ENCODE data around the gene FAM186B.

FAM186B gene

GRCh38 chr12:49604856-49605255, 583 bp downstream of the FAM186B start:
- no peak for FAIRE-seq

- FAIRE-seq = no peak
Observed at GRCh38 chr12:49603721-49604120, 1.7 kb downstream of the FAM186B start.

GRCh38 chr12:49599961-49600360, 5.5 kb downstream of the FAM186B start:
- no peak for FAIRE-seq

DNA sequence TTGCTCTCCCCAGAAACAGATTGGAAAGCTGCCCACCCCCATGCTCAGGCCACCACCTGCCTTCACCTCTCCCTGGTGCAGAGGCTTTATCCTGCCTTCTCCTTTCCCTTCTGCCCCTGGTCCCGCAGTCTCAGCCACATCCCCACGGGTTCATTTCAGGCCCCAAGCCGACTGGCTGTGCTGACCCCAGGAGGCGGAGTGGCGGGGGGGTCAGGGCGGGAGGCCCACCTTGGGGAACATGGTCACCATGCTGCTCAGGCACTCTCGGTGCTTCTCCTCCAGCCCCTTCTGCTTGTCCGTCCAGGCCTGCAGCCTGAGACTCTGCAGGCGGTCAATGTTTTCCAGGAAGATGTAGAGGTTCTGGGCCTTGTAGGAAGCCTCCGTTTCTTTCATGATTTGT, 6.9 kb downstream of the FAM186B start:
- no peak for FAIRE-seq

DNA sequence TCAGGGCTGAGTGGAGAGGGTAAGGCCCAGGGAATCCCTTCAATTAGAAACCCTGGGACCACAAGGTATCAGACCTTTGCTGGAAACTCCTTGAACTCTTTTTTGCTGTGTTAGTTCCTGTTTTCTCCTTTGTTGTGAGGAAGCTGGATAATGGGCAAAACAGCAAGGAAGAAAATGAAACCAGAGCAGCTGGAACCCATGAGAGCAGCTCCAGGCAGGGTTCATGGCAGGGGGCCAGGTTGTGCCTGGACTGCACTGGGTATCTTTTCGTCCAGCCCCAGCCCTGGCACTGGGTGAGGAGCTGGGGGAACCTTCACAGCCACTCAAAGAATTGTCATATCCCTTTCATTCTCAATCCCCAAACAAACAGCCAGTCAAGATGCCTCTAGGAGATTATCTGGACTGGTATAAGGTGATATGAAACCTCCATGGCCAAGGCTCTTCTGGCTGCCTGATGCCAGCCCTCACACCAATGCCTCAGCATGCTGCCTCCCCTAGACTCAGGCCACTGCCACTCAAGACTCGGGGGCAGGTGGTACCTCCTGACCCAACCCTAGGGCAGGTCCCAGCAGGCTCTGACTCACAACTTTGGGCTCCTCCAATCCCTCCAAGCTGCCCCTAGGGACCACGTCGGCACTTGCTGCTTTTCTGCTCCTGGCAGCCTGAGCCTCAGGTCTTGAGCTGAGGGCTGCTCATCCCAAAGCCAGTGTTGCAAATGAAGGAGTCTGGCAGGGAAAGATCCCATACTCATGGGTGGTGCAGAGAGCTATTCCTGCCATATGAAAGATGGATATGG, 16.5 kb downstream of the FAM186B start:
- FAIRE-seq = no peak

- no peak for FAIRE-seq
Observed at GRCh38 chr12:49588281-49588680, 17.2 kb downstream of the FAM186B start.

- no peak for FAIRE-seq
Observed at GRCh38 chr12:49587174-49587908, 18.1 kb downstream of the FAM186B start.

DNA sequence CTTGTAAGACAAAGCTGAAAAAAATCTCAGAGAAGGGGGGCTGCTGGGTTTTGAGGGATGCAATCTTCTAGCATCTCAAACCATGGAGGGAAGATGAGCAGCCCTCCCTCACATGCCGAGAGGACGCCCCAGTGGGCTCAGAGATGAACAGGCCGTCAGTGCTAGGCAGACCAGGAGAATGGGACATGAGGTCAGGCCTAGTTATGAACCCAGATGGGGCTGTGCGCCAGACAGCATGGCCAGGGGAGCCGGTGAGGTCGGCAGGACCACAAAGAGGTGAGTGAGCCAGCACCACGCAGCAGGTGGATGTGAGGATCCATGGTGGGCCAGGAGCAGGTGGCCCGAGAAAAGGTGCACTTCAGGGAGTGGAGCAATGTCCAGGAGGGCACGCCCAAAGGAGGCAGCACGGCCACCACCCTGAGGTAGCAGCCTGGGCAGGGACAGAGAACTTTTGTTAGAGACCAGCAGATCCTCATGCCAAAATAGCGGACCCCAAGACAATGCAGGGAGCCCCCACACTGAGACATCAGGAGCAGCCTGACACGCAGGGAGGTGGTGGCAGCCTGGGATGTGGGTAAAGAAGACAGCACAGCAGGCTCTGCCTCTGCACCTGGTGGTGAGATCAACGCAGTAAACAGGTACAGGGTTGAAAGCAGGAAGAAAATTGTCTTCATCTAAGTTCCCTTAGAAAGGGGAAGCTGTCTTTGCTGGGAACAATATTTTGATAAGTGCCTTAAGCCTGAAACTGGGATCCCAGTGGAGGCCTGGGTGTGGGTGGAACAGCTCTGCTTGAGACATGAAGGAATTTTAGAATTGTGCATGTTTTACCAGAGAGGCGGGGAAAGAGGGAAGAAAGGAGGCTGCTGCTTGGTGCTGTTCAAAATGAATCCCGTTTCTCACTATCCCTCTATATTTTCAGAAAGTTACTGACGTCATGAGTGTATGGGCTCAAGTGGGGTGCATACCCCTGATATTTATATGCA, 19.7 kb downstream of the FAM186B start:
- no peak for FAIRE-seq

- FAIRE-seq = no peak
Observed at GRCh38 chr12:49584591-49584990, 20.8 kb downstream of the FAM186B start.

DNA sequence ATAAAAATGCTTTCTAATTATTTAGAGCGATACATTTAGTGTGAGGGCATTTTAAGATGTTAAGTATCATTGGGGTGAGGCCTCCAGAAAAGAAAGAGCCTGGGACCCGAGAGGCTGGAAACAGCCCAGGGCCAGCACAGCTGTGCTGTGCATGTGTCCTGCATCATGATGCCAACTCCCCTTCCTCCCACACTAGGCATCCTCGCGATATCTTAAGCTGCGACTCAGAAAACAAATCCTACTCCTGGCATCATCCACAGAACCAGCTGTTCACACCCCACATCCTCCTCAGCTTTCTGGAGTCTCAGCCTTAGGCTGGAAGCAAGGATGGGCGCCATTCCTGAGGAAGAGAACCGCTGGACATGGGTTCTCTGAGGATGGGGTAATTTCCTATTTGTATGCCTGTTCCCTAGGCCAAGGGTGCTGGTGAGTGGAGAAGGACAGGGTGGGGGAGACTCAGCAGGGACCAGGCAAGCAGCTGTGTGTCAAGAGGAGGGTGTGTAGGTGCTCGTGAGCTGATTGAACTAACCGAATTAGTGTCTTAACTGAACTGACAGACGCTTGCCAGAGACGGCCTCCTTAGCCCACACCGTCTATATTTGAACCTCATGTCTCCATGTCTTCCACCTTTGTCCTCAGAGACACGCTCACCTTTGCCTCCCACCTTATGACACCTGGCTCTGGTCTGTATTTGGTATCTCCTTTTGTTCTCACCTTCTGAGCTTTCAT, 21.9 kb downstream of the FAM186B start:
- FAIRE-seq = no peak

- FAIRE-seq = no peak
Observed at GRCh38 chr12:49582850-49583249, 22.6 kb downstream of the FAM186B start.

- FAIRE-seq = no peak
Observed at GRCh38 chr12:49582201-49582600, 23.2 kb downstream of the FAM186B start.

DNA sequence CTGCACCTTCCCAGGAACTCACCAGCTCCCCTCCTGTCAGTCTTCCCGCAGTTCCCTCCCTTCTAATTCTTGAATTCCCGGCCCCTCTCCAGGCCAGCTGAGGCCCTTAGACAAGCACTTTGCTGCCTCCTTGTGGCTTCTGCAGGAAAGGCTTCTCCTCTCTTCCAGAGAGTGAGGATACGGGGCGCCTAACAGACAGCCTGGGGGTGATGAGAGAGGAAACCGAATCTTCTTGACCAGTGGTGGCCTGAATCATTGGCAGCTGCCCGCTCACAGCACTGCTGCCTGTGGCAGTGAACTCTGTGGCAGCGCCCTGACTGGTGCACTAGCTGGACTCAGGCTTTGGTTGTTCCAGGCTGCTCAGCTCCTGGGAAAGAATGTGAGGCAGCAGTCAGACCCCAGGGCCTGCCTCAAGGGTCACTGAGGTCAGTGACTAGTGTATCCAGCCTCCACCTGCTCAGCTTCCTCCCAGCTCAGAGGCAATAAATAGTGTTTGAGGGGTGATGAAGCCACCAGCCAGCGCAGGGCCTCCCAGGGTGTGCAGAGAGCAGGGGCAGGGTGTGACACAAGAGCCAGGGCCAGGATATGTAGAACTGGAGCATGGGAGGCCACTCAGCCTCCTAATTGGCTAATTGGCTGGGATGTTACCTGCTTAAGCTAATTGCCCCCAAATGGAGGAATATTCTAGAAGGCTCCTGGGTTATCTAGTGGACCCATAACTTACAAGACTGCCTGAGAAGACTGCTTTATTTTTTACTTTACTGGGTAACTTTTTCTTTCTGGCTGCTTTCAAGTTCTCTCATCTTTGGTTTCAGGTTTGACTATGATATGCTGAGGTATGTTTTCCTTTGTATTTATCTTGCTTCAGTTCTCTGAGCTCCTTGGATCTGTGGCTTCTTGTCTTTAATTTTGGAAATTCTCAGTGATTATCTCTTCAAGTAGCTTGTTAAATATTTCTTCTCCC, 24.6 kb downstream of the FAM186B start:
- no peak for FAIRE-seq

DNA sequence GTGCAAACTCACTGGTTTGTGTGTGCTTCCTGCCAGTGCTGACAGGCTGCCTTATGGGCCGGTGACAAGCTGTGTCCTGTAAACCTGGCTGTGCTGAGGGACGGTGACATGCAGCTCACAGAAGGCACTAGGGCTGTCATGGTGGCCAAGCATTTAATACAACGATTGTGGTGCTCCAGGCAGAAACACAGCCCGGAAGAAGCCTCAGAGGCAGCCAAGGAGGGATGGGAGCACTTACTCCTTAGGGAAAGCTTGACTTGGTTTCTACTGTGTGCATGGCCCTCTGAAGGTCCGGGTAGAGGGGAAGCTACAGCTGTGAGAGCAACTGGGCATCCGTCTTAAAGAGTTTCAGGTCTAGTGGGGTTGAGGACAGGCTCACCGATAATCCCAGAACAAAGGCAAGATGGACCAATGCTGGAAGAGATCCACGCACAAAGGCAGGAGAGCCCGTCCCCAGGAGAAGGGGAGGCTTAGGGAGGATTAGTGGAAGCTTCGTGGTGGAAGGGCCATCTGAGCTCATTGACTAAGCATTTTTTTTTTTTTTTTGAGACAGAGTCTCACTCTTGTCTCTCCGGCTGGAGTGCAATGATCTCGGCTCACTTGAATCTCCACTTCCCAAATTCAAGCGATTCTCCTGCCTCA, 26.8 kb downstream of the FAM186B start:
- no peak for FAIRE-seq

- FAIRE-seq = no peak
Observed at GRCh38 chr12:49577589-49578315, 27.7 kb downstream of the FAM186B start.

DNA sequence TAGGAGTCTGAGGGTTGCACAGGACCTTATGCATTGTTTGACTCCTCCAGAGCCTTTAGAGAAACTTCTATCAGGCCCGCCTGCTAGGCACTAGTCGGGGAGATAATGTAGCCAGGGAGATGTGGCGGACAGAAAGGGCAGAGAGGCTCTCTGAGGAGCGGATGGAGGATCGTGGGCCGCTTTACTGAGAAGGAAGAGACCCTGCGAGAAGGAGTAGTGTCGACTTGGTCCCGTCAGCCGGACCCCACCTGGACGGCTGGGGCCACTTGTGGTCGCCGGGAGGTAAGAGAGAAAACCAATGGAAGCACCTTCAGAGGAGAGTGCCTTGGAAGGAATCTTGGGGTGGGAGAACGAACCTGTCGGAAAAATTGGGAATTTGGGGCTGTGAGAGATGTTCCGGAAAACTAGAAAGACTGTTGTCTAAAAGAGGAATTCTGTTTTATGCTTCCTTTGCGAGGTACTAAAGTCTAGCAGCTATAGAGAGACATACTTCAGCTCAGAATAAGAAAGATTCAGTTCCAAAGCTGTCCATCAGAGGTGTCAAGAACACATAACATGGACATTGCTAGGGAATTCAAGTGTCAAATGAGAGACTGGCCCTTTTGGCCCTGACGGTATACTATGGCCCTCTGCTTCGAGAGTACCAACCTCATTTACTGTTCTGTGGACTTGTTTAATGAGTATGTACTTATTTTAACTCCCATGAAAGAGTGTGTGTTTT, 36.8 kb downstream of the FAM186B start:
- no peak for FAIRE-seq

DNA sequence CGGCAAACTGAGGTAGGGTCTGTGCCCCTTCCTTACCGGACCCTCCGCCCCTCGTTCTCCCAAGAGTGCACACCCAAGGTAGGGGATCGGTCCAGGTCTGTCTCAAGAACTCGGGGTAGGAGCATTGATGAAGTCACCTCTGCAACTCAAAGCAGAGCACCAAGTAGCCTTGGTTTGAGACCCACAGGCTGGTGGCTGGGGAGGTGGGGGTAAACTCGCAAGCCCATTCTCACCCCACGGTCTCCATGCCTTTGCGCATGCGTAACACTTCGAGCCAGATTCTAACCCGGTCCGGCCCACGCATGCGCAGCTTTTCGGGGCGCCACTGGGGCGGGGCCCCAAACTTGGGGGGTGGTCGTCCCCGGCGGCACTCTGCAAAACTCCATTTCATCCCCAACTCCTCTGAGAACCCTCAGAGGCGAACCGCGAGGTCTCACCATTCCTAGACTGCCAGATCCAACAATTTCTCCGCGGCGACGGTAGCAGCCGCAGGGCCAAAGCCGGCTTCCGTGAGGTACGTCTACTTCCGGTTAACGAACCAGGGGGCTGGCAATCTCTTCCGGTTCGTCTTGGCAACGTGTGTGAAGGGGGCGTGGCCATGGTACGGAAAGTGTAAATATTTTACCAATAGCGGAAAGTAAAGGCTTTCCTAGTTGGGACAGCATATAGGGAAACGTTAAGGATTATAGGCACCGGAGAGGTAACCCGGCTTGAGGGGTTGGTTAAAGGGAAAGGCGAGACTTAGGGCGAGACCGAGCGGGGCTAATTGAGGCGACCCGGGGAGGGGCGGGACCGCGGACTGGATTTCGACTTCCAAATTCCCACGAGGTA, 37.6 kb downstream of the FAM186B start, which contains the start of gene MCRS1:
TSS of gene MCRS1 (minus strand) at position 532 of the 831 bp plus-strand sequence. CDS start 1,411 bp downstream, outside the sequence.
- no peak for FAIRE-seq

- FAIRE-seq = no peak
Observed at GRCh38 chr12:49567302-49567610, 38.2 kb downstream of the FAM186B start.

Data from TTC549 (cell line).